Prostate gland (tissue), 2 donors: ENCODE measurements around the gene CHCHD3.

Experiments
- POLR2A ChIP-seq: fragments of 450-650 bp; IDR thresholded peaks from one replicate; pipeline ENCODE4 v1.6.1; 2016; ENCODE audit warnings: antibody characterized with exemption, mild to moderate bottlenecking
- POLR2AphosphoS5 ChIP-seq: sonication (generic); formaldehyde crosslinking; IDR thresholded peaks from one replicate; pipeline ENCODE4 v1.6.1; 2017; ENCODE audit warnings: antibody characterized with exemption
- TF ChIP-seq, protein P1 (sequence below), 4 experiments: fragments of 200-600 bp in 2 of 4; fragments of 450-650 bp in 2 of 4; sonication (generic) in 2 of 4; IDR thresholded peaks; 1 replicate in 3 of 4; 2 replicates in 1 of 4; pipeline ENCODE4 v1.5.1; 2016 to 2019; ENCODE audit warnings: antibody characterized with exemption in 4 of 4, mild to moderate bottlenecking in 2 of 4, moderate library complexity in 2 of 4

DNA sequence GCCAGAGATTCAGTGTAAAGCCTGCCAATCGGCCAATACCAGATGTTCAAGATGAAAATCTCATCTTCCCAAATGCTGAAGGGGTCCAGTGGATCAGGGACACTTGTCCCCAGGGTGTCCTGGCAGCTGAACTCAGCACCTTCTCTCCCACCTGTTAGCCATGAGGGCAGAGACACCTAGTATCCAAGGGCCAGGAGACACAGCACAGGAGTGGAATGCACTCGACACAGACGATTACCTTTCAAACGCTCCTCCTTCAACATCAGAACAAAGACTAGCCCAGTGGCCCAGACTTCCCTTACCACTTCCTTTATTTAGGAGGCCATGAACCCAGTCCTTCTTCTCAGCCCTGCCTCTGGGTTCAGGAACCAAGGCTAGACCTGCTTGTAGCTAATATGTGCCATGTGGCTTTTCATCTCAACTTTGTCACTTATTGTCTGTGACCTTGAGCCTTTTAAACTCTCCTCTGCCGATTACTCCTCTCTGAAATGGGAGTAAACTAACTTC, 325.4 kb downstream of the CHCHD3 start:
- TF ChIP-seq, protein P1, sequence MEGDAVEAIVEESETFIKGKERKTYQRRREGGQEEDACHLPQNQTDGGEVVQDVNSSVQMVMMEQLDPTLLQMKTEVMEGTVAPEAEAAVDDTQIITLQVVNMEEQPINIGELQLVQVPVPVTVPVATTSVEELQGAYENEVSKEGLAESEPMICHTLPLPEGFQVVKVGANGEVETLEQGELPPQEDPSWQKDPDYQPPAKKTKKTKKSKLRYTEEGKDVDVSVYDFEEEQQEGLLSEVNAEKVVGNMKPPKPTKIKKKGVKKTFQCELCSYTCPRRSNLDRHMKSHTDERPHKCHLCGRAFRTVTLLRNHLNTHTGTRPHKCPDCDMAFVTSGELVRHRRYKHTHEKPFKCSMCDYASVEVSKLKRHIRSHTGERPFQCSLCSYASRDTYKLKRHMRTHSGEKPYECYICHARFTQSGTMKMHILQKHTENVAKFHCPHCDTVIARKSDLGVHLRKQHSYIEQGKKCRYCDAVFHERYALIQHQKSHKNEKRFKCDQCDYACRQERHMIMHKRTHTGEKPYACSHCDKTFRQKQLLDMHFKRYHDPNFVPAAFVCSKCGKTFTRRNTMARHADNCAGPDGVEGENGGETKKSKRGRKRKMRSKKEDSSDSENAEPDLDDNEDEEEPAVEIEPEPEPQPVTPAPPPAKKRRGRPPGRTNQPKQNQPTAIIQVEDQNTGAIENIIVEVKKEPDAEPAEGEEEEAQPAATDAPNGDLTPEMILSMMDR (IDR thresholded peaks at IDR 0.05): no peak
- TF ChIP-seq POLR2AphosphoS5 (no peak), POLR2A (no peak)
